Calu3 (cell line): ENCODE results near the gene RAB17. TPM values are rescaled to one million over a fixed set of nuclear protein-coding genes. Genes with fewer than 3 reads are reported as not detected.

Experiments
- BruUV-seq: library from RNA; stranded (reverse); fragments of 400-500 nt; replicated peaks from 2 replicates; lab custom pipeline; 2021; lab: Mats Ljungman, UMichigan
- CTCF ChIA-PET: fragments of 300-600 bp; sonication (Branson Sonifier 250); formaldehyde crosslinking; loops from one replicate; lab custom pipeline; 2022; ENCODE audit warnings: antibody characterized with exemption; lab: Charles Lee
- DNase-seq: peaks from one replicate; pipeline ENCODE4 v3.0.0; 2022
- H3K27ac Mint-ChIP-seq: one replicate; pipeline ENCODE4 v1.8.0; 2022; ENCODE audit warnings: mixed read lengths; ENCODE audit not compliant: unreplicated experiment
- H3K27me3 Mint-ChIP-seq: one replicate; pipeline ENCODE4 v1.8.0; 2022; ENCODE audit warnings: mixed read lengths; ENCODE audit not compliant: unreplicated experiment
- H3K36me3 Mint-ChIP-seq: one replicate; pipeline ENCODE4 v1.8.0; 2022; ENCODE audit warnings: mild to moderate bottlenecking, moderate library complexity, mixed read lengths; ENCODE audit not compliant: insufficient read depth, unreplicated experiment
- H3K4me1 Mint-ChIP-seq: one replicate; pipeline ENCODE4 v1.8.0; 2022; ENCODE audit warnings: mild to moderate bottlenecking, low read depth, mixed read lengths; ENCODE audit not compliant: unreplicated experiment
- H3K4me3 Mint-ChIP-seq: one replicate; pipeline ENCODE4 v1.8.0; 2022; ENCODE audit warnings: mild to moderate bottlenecking, low read depth, moderate library complexity, mixed read lengths; ENCODE audit not compliant: unreplicated experiment
- H3K9me3 Mint-ChIP-seq: one replicate; pipeline ENCODE4 v1.8.0; 2022; ENCODE audit warnings: low read depth, mixed read lengths; ENCODE audit not compliant: unreplicated experiment
- intact Hi-C: fragments of 100-400 bp; cut with micrococcal nuclease; formaldehyde crosslinking; loops from one replicate; pipeline ENCODE4 v1.10.0; 2022; ENCODE audit not compliant: unreplicated experiment
- total RNA-seq: library from RNA; stranded (reverse); gene quantifications from 2 replicates; pipeline ENCODE4 v1.2.3, GENCODE V29; 2022
- TF ChIP-seq, protein P1 (sequence below): fragments of 200-600 bp; IDR thresholded peaks from one replicate; pipeline ENCODE4 v1.8.0; 2022; ENCODE audit warnings: antibody characterized with exemption; ENCODE audit not compliant: unreplicated experiment

RAB17 gene
- total RNA-seq, 1 experiment from 2014 or later = 33.3 TPM

GRCh38 chr2:237593596-237594320, 3.2 kb upstream of the RAB17 start:
- TF ChIP-seq, protein P1, sequence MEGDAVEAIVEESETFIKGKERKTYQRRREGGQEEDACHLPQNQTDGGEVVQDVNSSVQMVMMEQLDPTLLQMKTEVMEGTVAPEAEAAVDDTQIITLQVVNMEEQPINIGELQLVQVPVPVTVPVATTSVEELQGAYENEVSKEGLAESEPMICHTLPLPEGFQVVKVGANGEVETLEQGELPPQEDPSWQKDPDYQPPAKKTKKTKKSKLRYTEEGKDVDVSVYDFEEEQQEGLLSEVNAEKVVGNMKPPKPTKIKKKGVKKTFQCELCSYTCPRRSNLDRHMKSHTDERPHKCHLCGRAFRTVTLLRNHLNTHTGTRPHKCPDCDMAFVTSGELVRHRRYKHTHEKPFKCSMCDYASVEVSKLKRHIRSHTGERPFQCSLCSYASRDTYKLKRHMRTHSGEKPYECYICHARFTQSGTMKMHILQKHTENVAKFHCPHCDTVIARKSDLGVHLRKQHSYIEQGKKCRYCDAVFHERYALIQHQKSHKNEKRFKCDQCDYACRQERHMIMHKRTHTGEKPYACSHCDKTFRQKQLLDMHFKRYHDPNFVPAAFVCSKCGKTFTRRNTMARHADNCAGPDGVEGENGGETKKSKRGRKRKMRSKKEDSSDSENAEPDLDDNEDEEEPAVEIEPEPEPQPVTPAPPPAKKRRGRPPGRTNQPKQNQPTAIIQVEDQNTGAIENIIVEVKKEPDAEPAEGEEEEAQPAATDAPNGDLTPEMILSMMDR = no peak
- DNase-seq = no peak
- H3K27ac Mint-ChIP-seq = no peak overlapping the region
- no TSS peak for BruUV-seq
- no peak overlapping the region for H3K4me3 Mint-ChIP-seq
- H3K4me1 Mint-ChIP-seq = peaks cover 7% of the 10 kb centered on the region
- peaks cover 16% of the 10 kb centered on the region for H3K27me3 Mint-ChIP-seq
- intact Hi-C loops = no loop called here
- H3K9me3 Mint-ChIP-seq = no peaks in the 10 kb centered on the region
- CTCF ChIA-PET = no interaction called here
- peaks cover 38% of the 10 kb centered on the region for H3K36me3 Mint-ChIP-seq

GRCh38 chr2:237593036-237593435, 2.5 kb upstream of the RAB17 start:
- intact Hi-C loops = no loop called here
- CTCF ChIA-PET = no interaction called here
- Mint-ChIP-seq H3K9me3 (no peaks in the 10 kb centered on the region), H3K36me3 (peaks cover 31% of the 10 kb centered on the region), H3K27me3 (peaks cover 9% of the 10 kb centered on the region), H3K27ac (no peak overlapping the region), H3K4me1 (peaks cover 7% of the 10 kb centered on the region), H3K4me3 (no peak overlapping the region)
- TF ChIP-seq, protein P1 = no peak
- DNase-seq = no peak
- no TSS peak for BruUV-seq

- Mint-ChIP-seq H3K27me3 (peaks cover 4% of the 10 kb centered on the region), H3K4me3 (no peak overlapping the region), H3K9me3 (no peaks in the 10 kb centered on the region), H3K4me1 (peaks cover 9% of the 10 kb centered on the region), H3K27ac (no peak overlapping the region), H3K36me3 (peaks cover 27% of the 10 kb centered on the region)
- intact Hi-C loops = no loop called here
- CTCF ChIA-PET = no interaction called here
- BruUV-seq = no TSS peak
- TF ChIP-seq, protein P1 = no peak
- DNase-seq = no peak
Observed at GRCh38 chr2:237592425-237592980, 2.0 kb upstream of the RAB17 start.

GRCh38 chr2:237591141-237591881, 777 bp upstream of the RAB17 start:
- Mint-ChIP-seq H3K9me3 (no peaks in the 10 kb centered on the region), H3K27ac (peak overlapping the region; percentile 98), H3K4me1 (peaks cover 18% of the 10 kb centered on the region), H3K4me3 (peak overlapping the region; percentile 82), H3K27me3 (no peaks in the 10 kb centered on the region), H3K36me3 (peaks cover 27% of the 10 kb centered on the region)
- TF ChIP-seq, protein P1 = no peak
- peak; percentile 92 for DNase-seq
- CTCF ChIA-PET = interaction anchor here (0.6 to 2.0 kb wide), 4 partner anchors 11 to 230 kb away, joined by 3 to 5 read pairs (median 4); no protein-coding TSS in a partner anchor
- intact Hi-C loops = no loop called here
- TSS peak; percentile 75 for BruUV-seq
